ENCODE data around the gene INPP4A. TPM values are rescaled to one million over a fixed set of nuclear protein-coding genes. Genes with fewer than 3 reads are reported as not detected.
"Not testable (repeated sequence)": the region's sequence is repeated elsewhere in the genome, so short reads cannot be mapped to it uniquely, and the experiment has no call there.

INPP4A gene
- polyA plus RNA-seq, 1 of the 3 experiments (the other 2 are of a cell fraction), result 15.0 TPM

- TF ChIP-seq TCF12 (IDR thresholded peaks at IDR 0.05) (no peak), POLR2AphosphoS5 (IDR thresholded peaks at IDR 0.05; ENCODE audit: low read depth, low read length) (no peak), RCOR1 (IDR thresholded peaks at IDR 0.05; ENCODE audit: low read length) (no peak), SMC3 (IDR thresholded peaks at IDR 0.05; ENCODE audit: low read depth, low read length) (no peak), CTCF (IDR thresholded peaks at IDR 0.05) (no peak), MAX (IDR thresholded peaks at IDR 0.05; ENCODE audit: low read depth) (no peak), GABPA (IDR thresholded peaks at IDR 0.05; ENCODE audit: low read depth) (no peak), NRF1 (IDR thresholded peaks at IDR 0.05; ENCODE audit: low read depth, low read length) (no peak), FOXJ3 (CRISPR knock-in tag; IDR thresholded peaks at IDR 0.05) (no peak), MXI1 (IDR thresholded peaks at IDR 0.05; ENCODE audit: low read depth, low read length) (no peak), PBX3 (IDR thresholded peaks at IDR 0.05) (no peak), USF1 (IDR thresholded peaks at IDR 0.05; ENCODE audit: borderline replicate concordance, low read depth) (no peak)
- WGBS (ENCODE audit: low lambda C conversion rate), result 94% methylated on average over 4 of the region's 4 CpGs
- Histone ChIP-seq H3K4me2 (no peak overlapping the region), H3K9ac (no peak overlapping the region), H3K4me1 (ENCODE audit: control insufficient read depth in 1 of 2, insufficient read depth in 2 of 2, low read depth in 1 of 2, low read length in 1 of 2) (no peaks in the 10 kb centered on the region), H3F3A (replicated peaks; ENCODE audit: insufficient read depth) (no peaks in the 10 kb centered on the region), H4K20me1 (ENCODE audit: insufficient read depth) (no peaks in the 10 kb centered on the region), H3K36me3 (replicated peaks in 1 of 2; ENCODE audit: control insufficient read depth in 1 of 2, insufficient read depth in 2 of 2, low read length in 1 of 2) (peaks cover 0 to 21% of the 10 kb centered on the region in 2 experiments), H3K9me2 (no peaks in the 10 kb centered on the region), H3K79me2 (ENCODE audit: insufficient read depth) (no peaks in the 10 kb centered on the region), H2AFZ (ENCODE audit: low read depth) (no peak overlapping the region), H3K9me3 (no peaks in the 10 kb centered on the region), H3K4me3 (ENCODE audit: low read depth in 2 of 2, low read length in 1 of 2) (no peak overlapping the region), H3K27ac (ENCODE audit: low read depth in 2 of 2, low read length in 1 of 2) (no peak overlapping the region), H3K27me3 (ENCODE audit: insufficient read depth) (no peaks in the 10 kb centered on the region)
- CTCF ChIA-PET, result interaction anchor here (1.0 to 1.8 kb wide), 3 partner anchors 9 to 21 kb away, joined by 3 to 5 read pairs (median 4); no protein-coding TSS in a partner anchor
- no peak for DNase-seq
- POLR2A ChIA-PET, result no interaction called here
Observed at GRCh38 chr2:98589489-98589888, 144.8 kb downstream of the INPP4A start.

DNA sequence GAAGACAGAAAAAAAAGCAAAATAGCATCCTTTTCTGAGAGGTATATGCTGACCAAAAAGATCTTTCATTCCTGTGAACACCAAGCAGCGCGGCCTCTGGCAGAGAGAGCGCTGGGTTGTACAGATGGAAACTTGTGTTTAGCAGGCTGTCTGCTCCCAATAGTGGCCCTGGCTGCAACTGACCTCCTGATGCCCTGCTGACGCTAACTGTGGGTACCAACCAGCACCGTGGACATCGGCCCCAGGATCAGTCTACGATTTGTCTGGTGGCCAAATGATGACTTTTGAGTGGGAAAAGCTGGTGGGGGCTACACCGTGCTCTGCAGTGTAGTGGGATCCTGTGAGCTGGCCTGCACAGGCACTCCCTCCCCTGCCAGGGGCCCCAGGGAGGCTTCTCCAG, 147.9 kb downstream of the INPP4A start:
- H3K36me3 ChIP-seq (replicated peaks in 1 of 2; ENCODE audit: control insufficient read depth in 1 of 2, insufficient read depth in 2 of 2, low read length in 1 of 2), result peaks cover 17 to 24% of the 10 kb centered on the region in 2 experiments
- no peak overlapping the region for H3K4me2 ChIP-seq
- H3K4me3 ChIP-seq (ENCODE audit: low read depth in 2 of 2, low read length in 1 of 2), result no peak overlapping the region
- WGBS (ENCODE audit: low lambda C conversion rate), result 90% methylated on average over 4 of the region's 8 CpGs
- H3K79me2 ChIP-seq (ENCODE audit: insufficient read depth), result no peaks in the 10 kb centered on the region
- no peaks in the 10 kb centered on the region for H3K4me1 ChIP-seq (ENCODE audit: control insufficient read depth in 1 of 2, insufficient read depth in 2 of 2, low read depth in 1 of 2, low read length in 1 of 2)
- DNase-seq, result no peak
- no peak overlapping the region for H3K9ac ChIP-seq
- H4K20me1 ChIP-seq (ENCODE audit: insufficient read depth), result no peaks in the 10 kb centered on the region
- TF ChIP-seq, protein P1, sequence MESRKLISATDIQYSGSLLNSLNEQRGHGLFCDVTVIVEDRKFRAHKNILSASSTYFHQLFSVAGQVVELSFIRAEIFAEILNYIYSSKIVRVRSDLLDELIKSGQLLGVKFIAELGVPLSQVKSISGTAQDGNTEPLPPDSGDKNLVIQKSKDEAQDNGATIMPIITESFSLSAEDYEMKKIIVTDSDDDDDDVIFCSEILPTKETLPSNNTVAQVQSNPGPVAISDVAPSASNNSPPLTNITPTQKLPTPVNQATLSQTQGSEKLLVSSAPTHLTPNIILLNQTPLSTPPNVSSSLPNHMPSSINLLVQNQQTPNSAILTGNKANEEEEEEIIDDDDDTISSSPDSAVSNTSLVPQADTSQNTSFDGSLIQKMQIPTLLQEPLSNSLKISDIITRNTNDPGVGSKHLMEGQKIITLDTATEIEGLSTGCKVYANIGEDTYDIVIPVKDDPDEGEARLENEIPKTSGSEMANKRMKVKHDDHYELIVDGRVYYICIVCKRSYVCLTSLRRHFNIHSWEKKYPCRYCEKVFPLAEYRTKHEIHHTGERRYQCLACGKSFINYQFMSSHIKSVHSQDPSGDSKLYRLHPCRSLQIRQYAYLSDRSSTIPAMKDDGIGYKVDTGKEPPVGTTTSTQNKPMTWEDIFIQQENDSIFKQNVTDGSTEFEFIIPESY (IDR thresholded peaks at IDR 0.05; ENCODE audit: borderline replicate concordance, low read depth), result no peak
- no peak for TF ChIP-seq FOSL2 (IDR thresholded peaks at IDR 0.05; ENCODE audit: borderline replicate concordance, low read depth)
- no peaks in the 10 kb centered on the region for H3K9me2 ChIP-seq
- ChIA-PET POLR2A (no interaction called here), CTCF (interaction anchor here (0.9 to 1.2 kb wide), 2 partner anchors 9 to 24 kb away, joined by 3 to 5 read pairs; no protein-coding TSS in a partner anchor)
- no peaks in the 10 kb centered on the region for H3K9me3 ChIP-seq
- H3K27me3 ChIP-seq (ENCODE audit: insufficient read depth), result no peaks in the 10 kb centered on the region
- H2AFZ ChIP-seq (ENCODE audit: low read depth), result no peak overlapping the region
- peaks cover 5% of the 10 kb centered on the region for H3F3A ChIP-seq (replicated peaks; ENCODE audit: insufficient read depth)
- no peak overlapping the region for H3K27ac ChIP-seq (ENCODE audit: low read depth in 2 of 2, low read length in 1 of 2)

GRCh38 chr2:98594665-98595064, 150.0 kb downstream of the INPP4A start:
- POLR2A ChIA-PET; H3K4me3 ChIP-seq (ENCODE audit: low read depth in 2 of 2, low read length in 1 of 2); H3K79me2 ChIP-seq (ENCODE audit: insufficient read depth); DNase-seq; CTCF ChIA-PET; H3K9me2 ChIP-seq; H3K9me3 ChIP-seq; H3K9ac ChIP-seq; H2AFZ ChIP-seq (ENCODE audit: low read depth); H3K27me3 ChIP-seq (ENCODE audit: insufficient read depth); H3K4me1 ChIP-seq (ENCODE audit: control insufficient read depth in 1 of 2, insufficient read depth in 2 of 2, low read depth in 1 of 2, low read length in 1 of 2); H3K27ac ChIP-seq (ENCODE audit: low read depth in 2 of 2, low read length in 1 of 2); H4K20me1 ChIP-seq (ENCODE audit: insufficient read depth); H3K4me2 ChIP-seq: not testable (repeated sequence)
- peaks cover 16% of the 10 kb centered on the region for H3F3A ChIP-seq (replicated peaks; ENCODE audit: insufficient read depth)
- 90% methylated on average over 4 of the region's 4 CpGs for WGBS (ENCODE audit: low lambda C conversion rate)
- H3K36me3 ChIP-seq (replicated peaks in 1 of 2; ENCODE audit: control insufficient read depth in 1 of 2, insufficient read depth in 2 of 2, low read length in 1 of 2), result peaks cover 22 to 38% of the 10 kb centered on the region in 2 experiments

All from SK-N-SH (cell line).